GM23338 (cell line): ENCODE measurements around the gene UNC79.

Experiments
- CREB1 ChIP-seq: fragments of 250-450 bp; sonication (Bioruptor Pico); IDR thresholded peaks from 2 replicates; pipeline ENCODE4 v1.5.0; 2020; ENCODE audit warnings: low read depth, mild to moderate bottlenecking, moderate library complexity
- JUNB ChIP-seq: IDR thresholded peaks from one replicate; pipeline ENCODE4 v1.6.1; 2016; ENCODE audit warnings: antibody characterized with exemption; ENCODE audit not compliant: unreplicated experiment

DNA sequence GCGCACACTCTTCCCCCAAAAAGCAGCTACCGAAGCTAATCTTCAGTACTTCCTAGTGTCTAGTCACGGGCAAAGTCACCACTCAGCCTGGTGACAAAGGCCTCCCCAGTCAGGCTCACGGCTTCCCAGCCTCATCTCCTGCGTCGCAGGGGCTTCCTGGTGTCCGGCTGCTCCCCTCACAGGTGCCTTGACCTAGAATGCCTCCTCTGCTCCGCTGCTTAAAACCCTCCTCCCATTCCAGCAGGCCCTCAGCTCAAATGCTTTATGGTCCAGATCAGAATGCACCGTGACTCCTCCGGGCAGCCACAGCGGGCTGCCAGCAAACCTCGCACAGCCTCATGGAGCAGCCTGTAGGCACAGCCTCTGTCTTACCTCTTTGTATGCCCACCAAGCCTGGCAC is 304.5 kb downstream of the UNC79 start:
- TF ChIP-seq CREB1 (CRISPR knock-in tag) (no peak), JUNB (no peak)
